Left forelimb (tissue), 1 donor: ENCODE measurements around the gene BRINP3.

ENCODE experiments used
- DNase-seq: peaks from one replicate; pipeline ENCODE4 v3.0.0-alpha.2; 2018; ENCODE audit warnings: low spot score

BRINP3 gene

DNA sequence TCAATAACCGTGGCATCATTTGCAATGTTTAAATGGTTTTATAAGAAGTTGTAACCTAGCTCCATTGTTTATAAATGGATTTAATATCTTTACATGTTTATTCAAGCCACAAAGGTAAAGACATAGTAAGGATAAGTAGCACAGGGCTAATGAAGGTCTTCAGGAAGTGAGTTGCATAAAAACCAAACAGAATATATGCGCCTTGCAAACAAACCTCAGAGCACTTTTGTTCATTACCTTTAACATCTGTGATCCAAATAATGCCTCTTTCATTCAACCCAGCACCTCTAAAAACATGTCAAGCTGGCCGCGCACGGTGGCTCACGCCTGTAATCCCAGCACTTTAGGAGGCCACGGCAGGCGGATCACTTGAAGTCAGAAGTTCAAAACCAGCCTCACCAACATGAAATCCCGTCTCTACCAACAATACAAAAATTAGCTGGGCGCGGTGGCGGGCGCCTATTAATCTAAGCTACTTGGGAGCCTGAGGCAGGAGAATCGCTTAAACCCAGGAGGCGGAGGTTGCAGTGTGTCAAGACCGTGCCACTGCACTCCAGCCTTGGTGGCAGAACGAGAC lies 25.3 kb downstream of the BRINP3 start:
- no peak for DNase-seq

GRCh38 chr1:190444464-190444863 lies 33.2 kb downstream of the BRINP3 start:
- no peak for DNase-seq

GRCh38 chr1:190439447-190439846 lies 38.2 kb downstream of the BRINP3 start:
- no peak for DNase-seq

DNA sequence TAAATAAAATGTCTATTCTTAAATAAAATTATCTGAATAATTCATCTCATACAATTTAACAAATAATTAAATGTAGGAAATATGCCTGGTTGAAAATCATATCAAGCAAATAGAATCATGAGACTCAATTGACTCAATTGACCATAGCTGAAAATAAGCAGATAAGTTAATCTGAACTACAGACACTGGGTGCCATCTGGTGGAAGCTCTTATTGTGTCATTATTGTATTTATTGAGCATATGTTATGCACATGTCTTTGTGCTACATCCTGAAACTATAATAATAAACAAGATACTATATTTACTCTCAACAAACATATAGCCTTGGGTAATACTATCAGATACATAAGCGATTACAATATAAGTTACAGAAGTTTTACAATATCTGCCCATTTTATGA lies 41.0 kb downstream of the BRINP3 start:
- no peak for DNase-seq

DNA sequence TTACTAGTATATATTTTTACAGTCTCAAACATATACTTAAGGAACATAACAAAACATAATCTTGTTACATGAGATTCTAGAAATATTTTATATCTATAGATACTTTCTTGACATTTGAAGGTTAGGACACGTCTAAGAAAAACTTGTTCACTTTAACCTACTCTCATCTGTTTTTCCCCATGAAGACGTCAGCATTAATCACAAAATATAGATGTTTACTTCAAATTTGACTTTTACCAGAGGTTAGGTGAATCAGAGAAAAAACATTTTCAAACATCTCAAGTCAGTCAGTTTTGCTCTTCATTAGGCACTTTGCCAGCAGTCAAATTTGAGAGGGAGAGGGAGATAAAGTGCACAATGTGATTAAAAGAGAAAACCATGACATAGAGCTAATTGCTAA lies 47.7 kb downstream of the BRINP3 start:
- DNase-seq = no peak

GRCh38 chr1:190429141-190429540 lies 48.5 kb downstream of the BRINP3 start:
- DNase-seq = no peak

- no peak for DNase-seq
Observed at GRCh38 chr1:190416239-190416638, 61.4 kb downstream of the BRINP3 start.

DNA sequence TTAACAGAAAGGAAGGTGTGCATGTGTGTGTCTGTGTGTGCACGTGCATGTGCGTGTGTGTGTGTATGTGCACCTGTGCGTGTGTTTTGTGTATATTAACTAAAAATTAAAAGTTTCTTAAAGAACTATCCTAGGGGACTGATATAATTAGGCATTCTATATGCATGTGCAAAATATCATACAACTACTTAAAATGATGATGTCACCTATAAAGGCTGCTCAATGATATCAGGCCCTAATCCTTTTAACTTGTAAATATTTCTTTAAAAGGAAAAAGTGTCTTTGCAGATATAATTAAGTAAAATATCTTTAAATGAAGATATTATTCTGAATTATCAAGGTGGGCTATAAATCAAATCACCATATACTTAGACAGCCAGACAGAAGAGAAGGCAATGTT lies 64.5 kb downstream of the BRINP3 start:
- no peak for DNase-seq

DNA sequence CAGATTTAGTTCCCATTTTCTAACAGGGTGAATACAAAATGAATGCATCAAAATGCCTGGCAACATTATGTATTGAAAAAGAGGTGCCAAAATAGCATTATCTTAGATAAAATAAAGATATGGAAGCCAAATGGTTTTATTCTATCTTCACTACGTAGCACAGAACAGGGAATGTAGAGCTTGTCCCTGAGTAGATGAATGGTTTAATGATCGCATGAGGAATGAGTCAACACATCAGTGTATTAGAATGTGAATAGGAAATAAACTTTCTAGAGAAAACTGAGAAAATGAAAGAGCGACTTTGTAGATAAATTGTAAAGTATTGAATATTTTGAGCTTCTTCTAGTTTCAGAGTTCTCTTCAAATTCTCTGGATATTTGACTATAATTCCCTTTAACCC lies 74.3 kb downstream of the BRINP3 start:
- DNase-seq = no peak

DNA sequence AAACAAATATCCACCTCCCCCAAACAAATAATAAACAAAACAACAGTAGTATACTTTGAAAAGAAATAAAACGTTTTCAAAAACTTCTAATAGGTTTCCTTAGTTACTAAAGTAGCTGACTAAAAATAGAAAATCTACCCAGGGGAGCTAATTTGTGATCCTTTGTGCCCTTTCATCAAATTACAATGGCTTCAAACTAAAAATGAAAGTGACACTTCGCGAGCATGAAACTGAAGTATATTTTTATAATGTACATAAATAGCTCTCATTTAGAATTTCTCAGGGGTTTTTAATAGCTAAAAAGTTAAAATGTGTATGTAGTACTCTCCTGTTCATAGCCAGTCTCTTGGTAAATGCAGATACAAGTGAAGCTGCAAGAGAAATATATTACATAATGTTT lies 78.4 kb downstream of the BRINP3 start:
- no peak for DNase-seq

GRCh38 chr1:190391582-190391981 lies 86.1 kb downstream of the BRINP3 start:
- no peak for DNase-seq

DNA sequence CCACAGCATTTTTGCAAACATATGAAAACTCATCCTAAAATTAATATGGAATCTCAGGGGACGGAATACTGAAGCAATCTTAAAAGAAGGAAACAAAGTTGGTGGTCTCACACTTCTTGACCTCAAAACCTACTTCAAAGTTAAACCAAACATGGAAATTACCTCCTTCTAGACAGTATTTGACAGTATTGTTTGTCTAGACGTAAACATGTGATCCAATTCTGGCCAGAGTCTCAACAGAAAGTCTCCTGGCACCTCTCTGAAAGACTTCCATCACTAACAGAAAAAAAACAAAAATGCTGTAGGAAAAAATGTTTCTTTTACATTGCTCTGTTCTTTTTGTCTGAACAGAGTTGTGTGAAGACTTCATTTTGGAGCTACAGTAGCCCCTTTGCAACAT lies 99.7 kb downstream of the BRINP3 start:
- DNase-seq = no peak

- DNase-seq = no peak
Observed at GRCh38 chr1:190377294-190377693, 100.4 kb downstream of the BRINP3 start.

DNA sequence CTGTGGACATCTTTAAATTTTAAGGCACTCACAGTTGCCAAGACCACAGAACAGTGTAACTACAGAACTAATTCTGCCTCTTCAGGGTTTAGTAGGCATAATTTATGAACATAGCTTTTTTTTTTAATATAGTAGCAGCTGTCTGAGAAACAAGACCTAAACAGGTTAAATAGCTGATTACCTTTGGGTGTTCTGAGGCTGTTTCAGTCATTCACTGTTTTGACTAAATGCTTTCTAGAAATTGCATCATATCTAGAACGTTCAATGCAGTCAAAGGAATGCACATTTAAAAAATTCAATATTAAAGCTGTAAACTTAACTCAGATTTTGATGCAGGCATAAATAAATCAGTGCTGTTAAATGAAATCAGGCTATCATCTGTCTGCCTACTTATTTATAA lies 101.6 kb downstream of the BRINP3 start:
- no peak for DNase-seq

DNA sequence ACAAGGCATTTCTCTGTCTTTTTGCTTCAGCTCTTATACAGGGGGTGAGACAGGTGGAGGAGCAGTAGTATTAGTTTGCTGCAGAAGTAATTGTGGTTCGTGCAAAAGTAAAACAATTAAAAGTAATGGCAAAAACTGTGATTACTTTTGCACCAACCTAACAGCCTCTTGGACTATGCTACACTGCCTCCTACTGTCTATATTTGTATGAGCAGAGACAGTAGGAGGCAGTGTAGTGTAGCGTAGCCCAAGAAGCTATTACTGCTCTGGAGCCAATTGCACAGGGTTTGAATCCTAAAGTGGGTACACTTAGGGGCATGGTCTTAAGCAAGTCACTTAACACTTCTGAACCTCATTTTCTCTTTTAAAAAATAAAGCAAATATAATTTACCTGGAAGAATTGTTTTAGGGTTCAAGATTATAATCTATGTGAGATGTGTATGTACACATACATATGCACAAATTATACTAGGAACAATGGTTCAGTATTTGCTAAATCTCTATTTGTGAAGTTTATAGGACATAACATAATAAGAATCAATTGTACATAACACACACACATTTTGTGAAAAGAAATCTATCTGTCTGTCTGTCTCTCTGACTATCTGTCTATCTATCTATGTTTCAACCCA lies 103.8 kb downstream of the BRINP3 start:
- DNase-seq = no peak

- no peak for DNase-seq
Observed at GRCh38 chr1:190367200-190367599, 110.5 kb downstream of the BRINP3 start.

- DNase-seq = no peak
Observed at GRCh38 chr1:190365283-190365682, 112.4 kb downstream of the BRINP3 start.

GRCh38 chr1:190353538-190354101 lies 124.0 kb downstream of the BRINP3 start:
- no peak for DNase-seq

DNA sequence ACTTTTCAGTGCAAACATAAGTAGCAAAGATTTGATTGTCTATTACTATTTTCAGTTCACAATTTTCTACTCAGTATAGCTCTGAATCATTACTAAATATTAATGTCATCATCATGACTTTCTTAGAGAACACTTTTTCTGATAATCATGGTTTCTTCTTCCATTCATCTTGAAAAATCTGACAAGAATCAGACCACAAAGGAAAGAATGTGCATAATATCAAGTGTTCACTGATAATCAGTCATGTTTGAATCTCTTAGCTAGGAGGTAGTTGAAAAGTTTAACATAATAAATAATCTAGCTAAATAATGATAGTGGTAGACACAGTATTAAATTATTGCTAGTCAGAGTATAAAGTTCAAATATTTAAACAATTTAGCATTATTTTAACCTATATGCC lies 133.2 kb downstream of the BRINP3 start:
- DNase-seq = no peak

DNA sequence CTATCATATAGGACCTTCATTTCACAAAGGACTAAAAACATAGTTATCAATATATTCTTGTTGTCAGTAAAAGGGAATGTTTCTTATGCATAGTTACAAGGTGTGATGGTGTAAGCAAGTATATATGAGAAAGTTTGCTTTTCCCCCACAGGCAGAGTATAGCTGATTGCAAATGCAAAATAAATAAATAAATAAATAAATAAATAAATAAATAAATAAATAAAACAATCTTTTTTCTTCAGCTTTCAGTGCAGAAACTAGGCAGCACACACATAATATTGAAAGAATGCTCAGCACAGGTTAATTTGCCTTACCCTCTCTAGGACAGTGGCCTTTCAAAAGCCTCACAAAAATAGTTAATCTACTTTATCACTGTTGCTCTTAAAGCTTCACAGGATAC lies 138.8 kb downstream of the BRINP3 start:
- no peak for DNase-seq

DNA sequence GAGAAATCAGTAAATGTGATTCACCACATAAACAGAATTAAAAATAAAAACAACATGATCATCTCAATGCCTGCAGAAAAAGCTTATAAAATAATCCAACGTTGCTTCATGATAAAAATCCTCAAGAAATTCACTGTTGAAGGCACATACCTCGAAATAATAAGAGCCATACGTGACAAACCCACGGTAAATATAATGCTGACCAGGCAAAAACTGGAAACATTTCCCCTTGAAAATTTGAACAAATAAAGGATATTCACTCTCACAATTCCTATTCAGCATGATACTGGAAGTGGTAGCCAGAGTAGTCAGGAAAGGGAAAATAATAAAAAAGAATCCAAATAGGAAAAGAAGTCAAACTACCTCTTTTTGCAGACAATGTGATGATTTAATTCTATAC lies 148.8 kb downstream of the BRINP3 start:
- DNase-seq = no peak

DNA sequence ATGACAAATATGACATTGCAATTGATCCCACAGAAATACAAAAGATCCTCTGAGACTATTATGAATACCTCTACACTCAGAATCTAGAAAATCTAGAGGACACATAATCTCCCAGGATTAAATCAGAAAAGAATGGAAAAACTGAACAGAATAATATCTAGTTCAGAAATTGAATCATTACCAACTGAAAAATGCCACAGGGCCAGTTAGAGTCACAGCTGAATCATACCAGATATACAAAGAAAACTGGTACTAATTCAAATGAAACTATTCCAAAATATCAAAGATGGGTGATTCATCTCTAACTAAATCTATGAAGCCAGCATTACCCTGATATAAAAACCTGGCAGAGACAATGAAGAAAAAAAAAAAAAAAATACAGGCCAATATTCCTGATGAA lies 149.3 kb downstream of the BRINP3 start:
- DNase-seq = no peak

DNA sequence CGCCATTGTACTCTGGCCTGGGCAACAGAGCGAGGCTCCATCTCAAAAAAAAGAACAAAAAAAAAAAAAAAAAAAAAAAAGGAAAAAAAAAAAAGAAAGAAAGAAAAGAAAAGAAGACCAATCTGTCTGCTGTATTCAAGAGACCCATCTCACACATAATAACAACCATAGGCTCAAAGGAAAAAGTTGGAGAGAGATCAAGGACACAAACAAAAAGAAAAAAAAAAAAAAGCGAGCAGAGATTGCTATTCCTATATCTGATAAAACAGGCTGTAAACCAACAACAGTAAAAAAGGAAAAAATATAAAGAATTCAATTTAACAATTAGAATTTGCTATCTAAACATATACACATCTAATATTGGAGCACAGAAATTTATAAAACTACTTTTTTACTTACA lies 150.4 kb downstream of the BRINP3 start:
- DNase-seq = no peak

GRCh38 chr1:190323530-190323929 lies 154.1 kb downstream of the BRINP3 start:
- no peak for DNase-seq
